IMR-90 (cell line): Measurements from ENCODE around the gene ZBTB24. TPM values are rescaled to one million over a fixed set of nuclear protein-coding genes. Genes with fewer than 3 reads are reported as not detected.

Experiments used
- ATAC-seq: fragments of 200-7000 bp; cut with Tn5 transposase; 2 replicates; pipeline ENCODE4 v1.9.1; 2020; ENCODE audit warnings: low read depth, mild to moderate bottlenecking, moderate library complexity
- BruUV-seq: library from RNA; stranded (reverse); fragments of 400-500 nt; replicated peaks from 2 replicates; lab custom pipeline; 2021; lab: Mats Ljungman, UMichigan
- CTCF ChIA-PET: fragments of 300-600 bp; formaldehyde crosslinking; extraction: SDS; loops from one replicate; lab custom pipeline; 2021; ENCODE audit warnings: antibody characterized with exemption; lab: Yijun Ruan, JAX
- POLR2A ChIA-PET: fragments of 300-600 bp; sonication (Branson Sonifier 250); formaldehyde crosslinking; loops from one replicate; lab custom pipeline; 2022; ENCODE audit warnings: antibody characterized with exemption; ENCODE audit not compliant: unreplicated experiment; lab: Charles Lee
- DNase-seq: peaks from one replicate; pipeline ENCODE4 v3.0.0; 2013
- H2AFZ ChIP-seq: replicated peaks from 2 replicates; pipeline ENCODE3; 2013; ENCODE audit warnings: low read length, mild to moderate bottlenecking; ENCODE audit not compliant: poor library complexity
- H2AK5ac ChIP-seq: 2 replicates; pipeline ENCODE4 v1.6.1; 2013; ENCODE audit warnings: low read depth, low read length, inconsistent platforms
- H2AK9ac ChIP-seq: replicated peaks from 2 replicates; pipeline ENCODE3; 2013; ENCODE audit warnings: mild to moderate bottlenecking, low read depth, low read length, moderate library complexity; ENCODE audit not compliant: poor library complexity
- H2BK120ac ChIP-seq: 2 replicates; pipeline ENCODE4 v1.6.1; 2013; ENCODE audit warnings: low read depth, low read length, inconsistent platforms
- H2BK15ac ChIP-seq: 3 replicates; pipeline ENCODE4 v1.6.1; 2013; ENCODE audit warnings: low read depth, low read length, inconsistent platforms
- H2BK20ac ChIP-seq: 2 replicates; pipeline ENCODE4 v1.6.1; 2013; ENCODE audit warnings: low read depth, mild to moderate bottlenecking, inconsistent platforms, low read length, moderate library complexity
- H2BK5ac ChIP-seq: 2 replicates; pipeline ENCODE4 v1.6.1; 2013; ENCODE audit warnings: mild to moderate bottlenecking, low read depth, low read length, inconsistent platforms; ENCODE audit not compliant: poor library complexity, severe bottlenecking
- H3K14ac ChIP-seq: replicated peaks from 2 replicates; pipeline ENCODE4 v1.6.1; 2013; ENCODE audit warnings: low read depth, low read length, inconsistent platforms
- H3K18ac ChIP-seq: 2 replicates; pipeline ENCODE4 v1.6.1; 2013; ENCODE audit warnings: low read depth, low read length, control low read depth
- H3K23ac ChIP-seq: 2 replicates; pipeline ENCODE4 v1.6.1; 2013; ENCODE audit warnings: low read depth, low read length, inconsistent platforms
- H3K27ac ChIP-seq: 2 replicates; pipeline ENCODE4 v1.5.1; 2013; ENCODE audit warnings: mild to moderate bottlenecking, control low read depth, low read length; ENCODE audit not compliant: insufficient read depth
- H3K27me3 ChIP-seq: 2 replicates; pipeline ENCODE4 v1.6.1; 2013; ENCODE audit warnings: low read length; ENCODE audit not compliant: control insufficient read depth, insufficient read depth
- H3K36me3 ChIP-seq: 2 replicates; pipeline ENCODE4 v1.6.1; 2013; ENCODE audit warnings: low read length, mixed read lengths; ENCODE audit not compliant: control insufficient read depth, insufficient read depth
- H3K4ac ChIP-seq: 2 replicates; pipeline ENCODE4 v1.6.1; 2013; ENCODE audit warnings: low read depth, low read length, inconsistent platforms
- H3K4me1 ChIP-seq: 2 replicates; pipeline ENCODE4 v1.6.1; 2013; ENCODE audit warnings: low read length, mixed read lengths; ENCODE audit not compliant: control insufficient read depth, insufficient read depth
- H3K4me2 ChIP-seq: 2 replicates; pipeline ENCODE4 v1.6.1; 2013; ENCODE audit warnings: low read depth, mild to moderate bottlenecking, control low read depth, low read length, moderate library complexity
- H3K4me3 ChIP-seq: 2 replicates; pipeline ENCODE4 v1.5.1; 2013; ENCODE audit warnings: low read depth, mild to moderate bottlenecking, control low read depth, low read length, moderate library complexity; ENCODE audit not compliant: insufficient read depth
- H3K56ac ChIP-seq: 2 replicates; pipeline ENCODE4 v1.6.1; 2013; ENCODE audit warnings: low read length, inconsistent platforms; ENCODE audit not compliant: insufficient read depth; ENCODE audit errors: extremely low read depth
- H3K79me1 ChIP-seq, 2 experiments: 2 replicates each; pipeline ENCODE4 v1.6.1; 2013; ENCODE audit warnings: low read length in 2 of 2, inconsistent platforms in 1 of 2, low read depth in 1 of 2
- H3K9ac ChIP-seq: 2 replicates; pipeline ENCODE4 v1.6.1; 2013; ENCODE audit warnings: low read depth, low read length, control low read depth
- H3K9me1 ChIP-seq: 2 replicates; pipeline ENCODE4 v1.6.1; 2013; ENCODE audit warnings: low read length, inconsistent platforms; ENCODE audit not compliant: insufficient read depth
- H3K9me3 ChIP-seq: 2 replicates; pipeline ENCODE4 v1.6.1; 2013; ENCODE audit warnings: low read length; ENCODE audit not compliant: control insufficient read depth, insufficient read depth
- H4K20me1 ChIP-seq: 2 replicates; pipeline ENCODE4 v1.6.1; 2013; ENCODE audit warnings: low read length, inconsistent platforms; ENCODE audit not compliant: insufficient read depth
- H4K5ac ChIP-seq: 2 replicates; pipeline ENCODE4 v1.6.1; 2013; ENCODE audit warnings: mild to moderate bottlenecking, low read depth, low read length, control low read depth
- H4K8ac ChIP-seq, 2 experiments: 2 replicates each; pipeline ENCODE4 v1.6.1; 2013; ENCODE audit warnings: low read depth in 2 of 2, low read length in 2 of 2, control low read depth in 1 of 2, inconsistent platforms in 1 of 2
- H4K91ac ChIP-seq: 2 replicates; pipeline ENCODE4 v1.6.1; 2013; ENCODE audit warnings: low read depth, low read length, inconsistent platforms; ENCODE audit not compliant: insufficient read depth
- CEBPB ChIP-seq: IDR thresholded peaks from 2 replicates; pipeline ENCODE4 v1.6.1; 2012; ENCODE audit warnings: low read depth, low read length, improper control_type of control experiment
- POLR2A ChIP-seq: IDR thresholded peaks from 2 replicates; pipeline ENCODE4 v1.6.1; 2012; ENCODE audit warnings: mild to moderate bottlenecking, low read depth, low read length
- WGBS, 2 experiments: methylation state at CpG; one replicate each; pipeline versions ENCODE4 v1.1.5 to v1.1.7; 2013; ENCODE audit warnings: missing lambda C conversion rate in 2 of 2; ENCODE audit not compliant: insufficient read length in 1 of 2; ENCODE audit errors: extremely low coverage in 2 of 2; 5-methylcytosine and 5-hydroxymethylcytosine counted together
- dilution Hi-C: fragments of 300-500 bp; cut with HindIII; formaldehyde crosslinking; loops from one replicate; pipeline ENCODE4 v1.14.3; 2018; ENCODE audit warnings: low sequenced_read_pairs; ENCODE audit not compliant: unreplicated experiment
- in situ Hi-C: fragments of 300-500 bp; cut with MboI; formaldehyde crosslinking; loops from 3 replicates; pipeline ENCODE4 v1.14.3; 2019; ENCODE audit warnings: low sequenced_read_pairs, inconsistent platforms, mixed read lengths
- intact Hi-C: fragments of 100-400 bp; cut with micrococcal nuclease; formaldehyde crosslinking; loops from 2 replicates; pipeline ENCODE4 v1.10.0; 2022
- polyA plus RNA-seq, 3 experiments: library from polyadenylated mRNA; depleted of rRNA; stranded (reverse); fragments of >200 nt; gene quantifications; 2 replicates each; pipeline ENCODE4 v1.2.3, GENCODE V29; 2012; ENCODE audit warnings: low replicate concordance in 1 of 3
- total RNA-seq: library from RNA; depleted of rRNA; stranded (reverse); fragments of >200 nt; gene quantifications from 2 replicates; pipeline ENCODE4 v1.2.3, GENCODE V29; 2012; rRNA removed

The ZBTB24 gene
- total and polyA plus RNA-seq, 2 of the 4 experiments (the other 2 are of a cell fraction), result 2.3 to 7.9 TPM

DNA sequence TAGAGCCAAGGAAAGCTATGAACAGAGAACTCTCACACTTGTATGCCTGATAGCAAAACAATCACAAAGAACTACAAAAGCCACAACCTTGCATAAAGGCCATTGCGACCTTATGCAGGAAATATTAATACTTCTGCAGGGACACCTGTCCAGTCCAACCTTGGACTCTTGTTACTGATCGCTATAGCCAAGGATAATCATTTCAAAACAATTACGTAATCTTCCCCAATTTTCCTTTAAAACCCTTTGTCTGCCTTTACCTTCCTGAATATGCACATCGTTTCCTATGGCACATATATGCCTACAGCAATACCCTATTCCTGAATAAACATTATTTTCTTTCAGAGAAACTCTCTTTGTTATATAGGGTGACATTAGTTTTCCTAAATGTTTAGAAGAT, 65.4 kb downstream of the ZBTB24 start:
- Histone ChIP-seq H2BK20ac (no peak overlapping the region), H3K4me3 (no peak overlapping the region), H2BK120ac (no peak overlapping the region), H2BK5ac (no peak overlapping the region), H3K14ac (no peak overlapping the region), H3K9ac (no peak overlapping the region), H3K27ac (no peak overlapping the region), H3K4me1 (no peaks in the 10 kb centered on the region), H2AK9ac (no peak overlapping the region), H4K8ac (no peak overlapping the region), H3K9me3 (no peaks in the 10 kb centered on the region), H2AFZ (no peak overlapping the region), H4K5ac (no peak overlapping the region), H3K27me3 (peaks cover 4% of the 10 kb centered on the region), H4K91ac (no peak overlapping the region), H3K56ac (no peak overlapping the region), H3K4me2 (no peak overlapping the region), H3K9me1 (no peaks in the 10 kb centered on the region), H2BK15ac (no peak overlapping the region), H3K4ac (no peak overlapping the region), H3K18ac (no peak overlapping the region), H3K36me3 (no peaks in the 10 kb centered on the region), H3K23ac (no peak overlapping the region), H4K20me1 (no peaks in the 10 kb centered on the region), H3K79me1 (no peaks in the 10 kb centered on the region), H2AK5ac (no peak overlapping the region)
- DNase-seq (no peak), ATAC-seq (no peak)
- CTCF ChIA-PET, result interaction anchor here (0.9 kb wide), 1 partner anchor 24 kb away, joined by 10 read pairs; no protein-coding TSS in a partner anchor
- dilution Hi-C loops (no loop called here), intact Hi-C loops (loop anchor here (5.0 kb wide), 1 partner anchor 670 kb away; no protein-coding TSS in a partner anchor), in situ Hi-C loops (no loop called here)
- 100% methylated on average over 1 of the region's 4 CpGs; no CpG with 5 or more reads in 1 of the 2 experiments for WGBS, 2 experiments
- POLR2A ChIA-PET, result no interaction called here
- no TSS peak for BruUV-seq
- TF ChIP-seq CEBPB, result peak; percentile 50
- no peak for TF ChIP-seq POLR2A

Other genes starting within 250 kb of the ZBTB24 start
- 127 and 150 TPM in 2 replicates for gene CD164, start 100.8 kb downstream of the ZBTB24 start, total RNA-seq
- gene CD164, start 100.8 kb downstream of the ZBTB24 start, polyA plus RNA-seq (2012; rRNA removed), result 146 and 148 TPM in 2 replicates
- gene PPIL6, start 42.6 kb downstream of the ZBTB24 start, total RNA-seq, result 0.18 and 1.4 TPM in 2 replicates
- 0.07 and 0.15 TPM in 2 replicates for gene PPIL6, start 42.6 kb downstream of the ZBTB24 start, polyA plus RNA-seq (2012; rRNA removed)
- gene SMPD2, start 42.5 kb downstream of the ZBTB24 start, total RNA-seq, result 8.3 and 9.0 TPM in 2 replicates
- 7.1 and 7.7 TPM in 2 replicates for gene SMPD2, start 42.5 kb downstream of the ZBTB24 start, polyA plus RNA-seq (2012; rRNA removed)
- gene MICAL1, start 27.4 kb downstream of the ZBTB24 start, total RNA-seq, result 28.6 and 30.5 TPM in 2 replicates
- 57.1 and 59.1 TPM in 2 replicates for gene MICAL1, start 27.4 kb downstream of the ZBTB24 start, polyA plus RNA-seq (2012; rRNA removed)
- 1.8 and 2.2 TPM in 2 replicates for gene AK9, start 208.0 kb upstream of the ZBTB24 start, total RNA-seq
- gene AK9, start 208.0 kb upstream of the ZBTB24 start, polyA plus RNA-seq (2012; rRNA removed), result 1.2 and 1.7 TPM in 2 replicates
- gene FIG4, start 208.1 kb upstream of the ZBTB24 start, total RNA-seq, result 15.4 and 19.7 TPM in 2 replicates
- 11.3 and 12.1 TPM in 2 replicates for gene FIG4, start 208.1 kb upstream of the ZBTB24 start, polyA plus RNA-seq (2012; rRNA removed)